ENCODE data around the gene PROX1. TPM values are rescaled to one million over a fixed set of nuclear protein-coding genes. Genes with fewer than 3 reads are reported as not detected.

The PROX1 gene
- total RNA-seq (2022; extraction: Qiagen RNA extraction; ENCODE audit: low read depth): 0.05 to 0.46 TPM (median 0.06 TPM) in 4 of 5 replicates, not detected in the other

DNA sequence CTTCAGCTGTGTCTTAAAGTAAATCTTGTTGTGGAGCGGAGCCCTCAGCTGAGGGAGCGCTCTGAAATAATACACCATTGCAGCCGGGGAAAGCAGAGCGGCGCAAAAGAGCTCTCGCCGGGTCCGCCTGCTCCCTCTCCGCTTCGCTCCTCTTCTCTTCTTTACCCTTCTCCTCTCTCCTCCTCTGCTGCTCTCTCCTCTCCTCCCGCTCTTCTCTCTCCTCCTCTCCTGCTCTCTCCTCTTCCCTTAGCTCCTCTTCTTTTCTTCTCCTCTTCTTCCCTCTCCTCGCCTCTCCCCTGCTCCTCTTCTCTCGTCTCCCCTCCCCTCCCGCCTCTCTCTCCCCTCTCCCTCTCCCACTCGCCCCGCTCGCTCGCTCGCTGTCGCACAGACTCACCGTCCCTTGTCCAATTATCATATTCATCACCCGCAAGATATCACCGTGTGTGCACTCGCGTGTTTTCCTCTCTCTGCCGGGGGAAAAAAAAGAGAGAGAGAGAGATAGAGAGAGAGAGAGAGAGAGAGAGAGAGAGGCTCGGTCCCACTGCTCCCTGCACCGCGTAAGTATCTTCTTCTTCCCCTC lies at the start of gene PROX1:
PROX1 (plus strand) TSS at position 47 of the 580 bp plus-strand sequence. CDS start 8,563 bp downstream, outside the sequence.

